Retinal pigment epithelial cell (primary cell): Measurements from ENCODE around the gene MAN2A2.

Experiments used
- DNase-seq: peaks from one replicate; pipeline ENCODE4 v3.0.0-alpha.2; 2010; ENCODE audit warnings: low read depth
- H3K4me3 ChIP-seq: 2 replicates; pipeline ENCODE4 v1.5.1; 2011; ENCODE audit warnings: mild to moderate bottlenecking, low read length, control low read depth, moderate library complexity
- TF ChIP-seq, protein P1 (sequence below): conservative IDR thresholded peaks from 2 replicates; pipeline ENCODE4 v1.5.1; 2011; ENCODE audit warnings: low read depth, low read length, control low read depth, inconsistent platforms

MAN2A2 gene

DNA sequence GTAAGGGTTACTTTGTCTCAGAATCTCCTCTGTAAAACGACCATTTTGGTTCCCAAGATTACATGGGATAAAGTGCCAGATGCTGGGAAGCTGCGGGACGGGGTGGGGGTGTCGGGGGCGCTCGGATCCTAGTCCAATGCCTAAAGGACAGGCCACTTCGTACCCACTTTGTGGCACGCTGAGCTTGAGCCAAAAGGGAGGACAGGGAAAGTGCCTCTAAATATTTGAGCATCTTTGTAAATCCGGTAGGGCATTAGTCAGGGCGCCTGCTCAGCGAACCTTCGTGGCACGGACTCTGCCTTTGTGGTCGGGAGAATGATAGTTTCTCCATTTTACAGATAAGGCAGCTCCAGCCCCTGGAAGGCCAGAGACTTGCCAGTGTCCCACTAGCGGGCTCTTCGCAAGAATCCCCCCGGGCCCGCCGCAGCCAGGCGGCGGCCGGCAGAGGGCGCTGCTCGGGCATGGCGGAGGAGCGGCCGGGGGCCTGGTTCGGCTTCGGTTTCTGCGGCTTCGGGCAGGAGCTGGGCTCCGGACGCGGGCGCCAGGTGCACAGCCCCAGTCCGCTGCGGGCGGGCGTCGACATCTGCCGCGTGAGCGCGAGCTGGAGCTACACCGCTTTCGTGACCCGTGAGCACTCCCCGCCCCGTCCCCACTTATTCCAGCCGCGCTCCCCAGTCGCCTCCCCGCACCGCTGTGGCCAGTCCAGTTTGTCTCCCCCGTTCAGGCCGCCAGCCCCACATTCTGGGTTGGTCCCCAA is 53.4 kb downstream of the MAN2A2 start:
- no peak for DNase-seq
- peak overlapping the region; percentile 56 for H3K4me3 ChIP-seq
- TF ChIP-seq, protein P1, sequence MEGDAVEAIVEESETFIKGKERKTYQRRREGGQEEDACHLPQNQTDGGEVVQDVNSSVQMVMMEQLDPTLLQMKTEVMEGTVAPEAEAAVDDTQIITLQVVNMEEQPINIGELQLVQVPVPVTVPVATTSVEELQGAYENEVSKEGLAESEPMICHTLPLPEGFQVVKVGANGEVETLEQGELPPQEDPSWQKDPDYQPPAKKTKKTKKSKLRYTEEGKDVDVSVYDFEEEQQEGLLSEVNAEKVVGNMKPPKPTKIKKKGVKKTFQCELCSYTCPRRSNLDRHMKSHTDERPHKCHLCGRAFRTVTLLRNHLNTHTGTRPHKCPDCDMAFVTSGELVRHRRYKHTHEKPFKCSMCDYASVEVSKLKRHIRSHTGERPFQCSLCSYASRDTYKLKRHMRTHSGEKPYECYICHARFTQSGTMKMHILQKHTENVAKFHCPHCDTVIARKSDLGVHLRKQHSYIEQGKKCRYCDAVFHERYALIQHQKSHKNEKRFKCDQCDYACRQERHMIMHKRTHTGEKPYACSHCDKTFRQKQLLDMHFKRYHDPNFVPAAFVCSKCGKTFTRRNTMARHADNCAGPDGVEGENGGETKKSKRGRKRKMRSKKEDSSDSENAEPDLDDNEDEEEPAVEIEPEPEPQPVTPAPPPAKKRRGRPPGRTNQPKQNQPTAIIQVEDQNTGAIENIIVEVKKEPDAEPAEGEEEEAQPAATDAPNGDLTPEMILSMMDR = peak; percentile 81

DNA sequence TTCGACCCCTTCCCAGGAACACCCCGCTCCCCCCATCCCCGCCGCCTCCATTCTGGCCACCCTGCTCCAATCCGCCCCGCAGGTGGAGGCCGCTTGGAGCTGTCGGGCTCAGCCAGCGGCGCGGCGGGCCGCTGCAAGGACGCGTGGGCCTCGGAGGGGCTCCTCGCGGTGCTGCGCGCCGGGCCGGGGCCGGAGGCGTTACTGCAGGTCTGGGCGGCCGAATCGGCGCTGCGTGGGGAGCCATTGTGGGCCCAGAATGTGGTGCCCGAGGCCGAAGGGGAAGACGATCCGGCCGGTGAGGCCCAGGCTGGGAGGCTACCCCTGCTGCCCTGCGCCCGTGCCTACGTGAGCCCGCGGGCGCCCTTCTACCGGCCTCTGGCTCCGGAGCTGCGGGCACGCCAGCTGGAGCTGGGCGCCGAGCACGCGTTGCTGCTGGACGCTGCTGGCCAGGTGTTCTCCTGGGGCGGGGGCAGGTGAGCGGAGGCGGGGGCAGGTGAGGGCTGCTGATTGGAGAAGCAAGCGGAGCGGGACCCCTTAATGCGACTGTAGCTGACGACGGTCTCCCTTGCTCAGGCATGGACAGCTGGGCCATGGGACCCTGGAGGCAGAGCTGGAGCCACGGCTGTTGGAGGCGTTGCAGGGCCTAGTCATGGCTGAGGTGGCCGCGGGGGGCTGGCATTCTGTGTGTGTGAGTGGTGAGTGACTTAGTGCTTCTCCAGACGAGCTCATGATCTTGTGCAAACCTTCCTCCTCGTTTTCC is 54.1 kb downstream of the MAN2A2 start:
- no peak for DNase-seq

DNA sequence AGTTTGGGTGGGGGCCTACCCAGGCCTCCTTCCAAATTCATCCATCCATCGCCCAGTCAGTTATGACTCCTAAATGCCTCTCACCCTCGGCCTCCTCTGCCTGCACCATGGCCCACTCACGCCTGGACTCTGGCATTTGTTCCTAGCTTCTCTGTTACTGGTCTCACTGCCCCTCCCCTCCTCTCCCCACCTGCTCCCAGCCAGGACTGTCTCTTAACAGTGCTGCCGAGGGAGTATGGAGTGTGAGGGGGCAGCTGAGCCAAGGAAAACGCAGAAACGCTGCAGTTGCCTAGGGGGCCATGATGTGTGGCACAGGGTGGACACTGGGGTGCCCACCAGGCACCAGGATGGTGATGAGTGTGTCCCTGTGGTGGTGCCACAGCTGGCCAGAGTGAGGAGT is 54.7 kb downstream of the MAN2A2 start:
- H3K4me3 ChIP-seq = peak overlapping the region; percentile 56
- DNase-seq = no peak
- TF ChIP-seq, protein P1 = no peak

More for the DNA sequence above, 54.1 kb downstream of the MAN2A2 start:
- H3K4me3 ChIP-seq = peak overlapping the region; percentile 56
- TF ChIP-seq, protein P1 = no peak

GRCh38 chr15:90959028-90959595 is 56.0 kb downstream of the MAN2A2 start:
- TF ChIP-seq, protein P1 = no peak
- no peak for DNase-seq
- no peak overlapping the region for H3K4me3 ChIP-seq

- TF ChIP-seq, protein P1 = no peak
- H3K4me3 ChIP-seq = no peak overlapping the region
- peak; percentile 76 for DNase-seq
These were observed 56.8 kb downstream of the MAN2A2 start for GRCh38 chr15:90959894-90960293.

GRCh38 chr15:90960298-90961091 is 57.4 kb downstream of the MAN2A2 start:
- H3K4me3 ChIP-seq = no peak overlapping the region
- no peak for DNase-seq
- TF ChIP-seq, protein P1 = no peak
